HL-60/S4 treated with retinoic acid at 250 ng/mL for 4 days and 3 days (cell line): ENCODE results near the gene SLC26A8.
"Not testable (repeated sequence)": the region's sequence is repeated elsewhere in the genome, so short reads cannot be mapped to it uniquely, and the experiment has no call there.

Experiments used
- in situ Hi-C: fragments of 300-500 bp; cut with MboI; formaldehyde crosslinking; loops from 2 replicates; pipeline ENCODE4 v1.7.0; 2022; ENCODE audit warnings: low sequenced_read_pairs

SLC26A8 gene

GRCh38 chr6:35919085-35919826 is 105.2 kb downstream of the SLC26A8 start:
- in situ Hi-C loops, result no loop called here

DNA sequence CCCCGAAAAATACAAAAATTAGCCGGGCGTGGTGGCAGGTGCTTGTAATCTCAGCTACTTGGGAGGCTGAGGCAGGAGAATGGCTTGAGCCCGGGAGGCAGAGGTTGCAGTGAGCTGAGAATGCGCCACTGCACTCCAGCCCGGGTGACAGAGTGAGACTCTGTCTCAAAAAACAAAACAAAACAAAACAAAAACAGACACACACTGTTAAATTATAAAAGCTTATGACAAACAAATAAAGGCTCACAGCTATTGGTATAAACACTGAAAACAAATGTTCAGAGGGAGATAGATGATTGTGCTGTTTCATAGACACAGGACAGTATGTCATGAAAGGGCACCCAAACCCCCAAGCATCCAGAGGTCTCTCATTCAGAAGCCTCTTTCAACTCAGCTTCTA is 107.5 kb downstream of the SLC26A8 start:
- in situ Hi-C loops, result not testable (repeated sequence)

DNA sequence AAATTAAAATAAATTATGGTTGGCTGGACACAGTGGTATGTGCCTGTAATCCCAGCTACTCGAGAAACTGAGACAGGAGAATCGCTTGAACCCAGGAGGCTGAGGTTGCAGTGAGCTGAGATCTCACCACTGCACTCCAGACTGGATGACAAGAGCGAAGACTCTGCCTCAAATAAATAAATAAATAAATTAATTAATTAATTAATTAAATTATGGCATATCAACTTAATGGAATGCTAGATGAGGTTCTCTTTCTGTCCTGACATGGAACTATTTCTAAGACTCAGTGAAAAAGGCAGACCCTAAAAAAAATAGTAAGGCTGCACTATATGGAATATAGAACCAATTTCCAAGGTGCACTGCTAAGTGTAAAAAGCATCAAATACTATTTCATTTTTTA is 108.4 kb downstream of the SLC26A8 start:
- in situ Hi-C loops, result no loop called here

DNA sequence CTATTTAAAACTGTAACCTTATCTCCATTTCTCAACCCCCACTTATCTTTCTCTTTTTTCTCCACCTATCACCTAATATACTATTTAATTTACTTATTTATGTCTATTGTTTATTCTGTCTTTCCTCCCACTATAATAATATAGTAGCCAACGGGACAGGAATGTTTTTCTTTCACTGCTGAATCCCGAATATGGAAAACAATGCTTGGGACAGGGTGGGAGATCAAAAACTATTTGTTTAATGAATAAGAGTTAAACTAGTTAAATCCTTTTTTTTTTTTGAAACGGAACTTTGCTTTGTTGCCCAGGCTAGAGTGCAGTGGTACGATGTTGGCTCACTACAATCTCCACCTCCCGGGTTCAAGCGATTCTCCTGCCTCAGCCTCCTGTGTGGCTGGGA is 109.9 kb downstream of the SLC26A8 start:
- in situ Hi-C loops, result no loop called here

DNA sequence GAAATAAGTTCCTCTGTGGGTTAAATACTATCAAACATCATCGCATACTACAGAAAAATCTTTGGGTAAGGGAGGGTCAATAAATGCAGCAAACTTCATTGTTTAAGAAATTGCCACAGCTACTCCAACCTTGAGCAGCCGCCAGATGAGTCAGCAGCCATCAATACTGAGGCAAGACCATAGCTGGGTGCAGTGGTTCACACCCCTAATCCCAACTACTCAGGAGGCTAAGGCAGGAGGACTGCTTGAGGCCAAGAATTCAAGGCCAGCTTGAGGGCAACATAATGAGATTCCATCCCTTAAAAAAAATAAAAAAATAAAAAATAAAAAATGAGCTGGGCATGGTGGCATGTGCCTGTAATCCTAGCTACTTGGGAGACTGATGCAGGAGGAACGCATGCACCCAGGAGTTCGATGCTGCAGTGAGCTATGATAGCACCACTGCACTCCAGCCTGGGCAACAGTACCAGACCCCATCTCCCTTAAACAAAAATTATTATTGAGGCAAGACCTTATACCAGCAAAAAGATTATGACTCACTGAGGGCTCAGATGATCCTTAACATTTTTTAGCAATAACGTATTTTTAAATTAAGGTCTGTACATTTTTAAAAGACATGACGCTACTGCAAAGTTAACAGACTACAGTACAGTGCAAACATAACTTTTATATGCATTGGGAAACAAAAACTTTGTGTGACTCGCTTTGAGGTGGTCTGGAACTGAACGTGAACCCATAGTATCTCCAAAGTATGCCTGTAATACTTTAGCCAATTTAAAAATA is 112.4 kb downstream of the SLC26A8 start:
- in situ Hi-C loops, result no loop called here

GRCh38 chr6:35909571-35909970 is 114.9 kb downstream of the SLC26A8 start:
- in situ Hi-C loops, result not testable (repeated sequence)

GRCh38 chr6:35908753-35909401 is 115.6 kb downstream of the SLC26A8 start:
- in situ Hi-C loops, result not testable (repeated sequence)

DNA sequence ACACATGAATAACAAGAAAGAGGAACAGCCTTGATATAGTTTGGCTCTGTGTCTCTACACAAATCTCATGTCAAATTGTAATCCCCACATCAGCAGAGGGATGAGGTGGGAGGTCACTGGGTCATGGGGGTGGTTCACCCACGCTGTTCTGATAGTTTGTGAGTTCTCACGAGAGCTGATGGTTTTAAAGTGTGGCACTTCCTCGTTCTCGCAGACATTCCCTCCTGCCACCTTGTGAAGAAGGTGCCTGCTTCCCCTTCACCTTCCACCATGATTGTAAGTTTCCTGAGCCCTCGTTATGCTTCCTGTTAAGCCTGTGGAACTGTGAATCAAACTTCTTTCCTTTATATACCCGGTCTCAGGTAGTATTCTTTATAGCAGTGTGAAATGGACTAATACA is 116.7 kb downstream of the SLC26A8 start:
- in situ Hi-C loops, result no loop called here

DNA sequence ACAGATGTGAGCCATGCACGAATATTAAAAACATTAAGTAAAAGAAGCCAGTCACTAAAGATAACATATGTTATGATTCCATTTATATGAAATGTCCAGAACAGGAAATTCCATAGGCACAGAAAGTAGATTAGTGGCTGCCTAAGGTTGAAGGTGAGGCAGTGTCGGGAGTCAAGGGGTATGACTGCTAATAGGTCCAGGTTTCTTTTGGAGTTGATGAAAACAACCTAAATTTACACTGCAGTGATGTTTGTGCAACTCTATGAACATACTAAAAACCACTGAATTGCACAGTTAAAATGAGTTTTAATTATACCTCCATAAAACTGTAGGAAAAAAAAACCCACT is 118.0 kb downstream of the SLC26A8 start:
- in situ Hi-C loops, result no loop called here

DNA sequence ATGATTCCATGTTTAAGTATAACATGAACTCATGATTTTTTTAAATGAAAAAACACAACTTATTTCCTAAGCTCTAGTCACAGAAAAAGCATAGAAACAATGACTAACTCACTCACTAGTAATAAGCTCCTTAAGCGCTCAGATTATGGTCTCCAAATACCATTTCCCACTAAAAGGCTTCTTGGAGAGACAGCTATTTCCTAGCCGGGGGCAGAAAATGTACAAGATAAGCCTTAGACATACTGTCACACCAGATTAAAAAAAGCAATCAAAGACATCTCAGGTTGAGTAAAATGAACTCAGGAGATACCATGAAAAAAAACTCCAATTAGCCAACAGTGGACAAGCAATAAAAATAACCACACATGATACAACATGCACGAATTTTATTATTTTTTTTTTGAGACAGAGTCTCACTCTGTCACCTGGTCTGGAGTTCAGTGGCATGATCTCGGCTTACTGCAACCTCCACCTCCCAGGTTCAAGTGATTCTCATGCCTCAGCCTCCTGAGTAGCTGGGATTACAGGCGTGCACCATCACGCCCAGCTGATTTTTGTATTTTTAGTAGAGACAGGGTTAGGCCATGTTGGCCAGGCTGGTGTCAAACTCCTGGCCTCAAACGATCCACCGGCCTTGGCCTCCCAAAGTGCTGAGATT is 118.5 kb downstream of the SLC26A8 start:
- in situ Hi-C loops, result no loop called here

DNA sequence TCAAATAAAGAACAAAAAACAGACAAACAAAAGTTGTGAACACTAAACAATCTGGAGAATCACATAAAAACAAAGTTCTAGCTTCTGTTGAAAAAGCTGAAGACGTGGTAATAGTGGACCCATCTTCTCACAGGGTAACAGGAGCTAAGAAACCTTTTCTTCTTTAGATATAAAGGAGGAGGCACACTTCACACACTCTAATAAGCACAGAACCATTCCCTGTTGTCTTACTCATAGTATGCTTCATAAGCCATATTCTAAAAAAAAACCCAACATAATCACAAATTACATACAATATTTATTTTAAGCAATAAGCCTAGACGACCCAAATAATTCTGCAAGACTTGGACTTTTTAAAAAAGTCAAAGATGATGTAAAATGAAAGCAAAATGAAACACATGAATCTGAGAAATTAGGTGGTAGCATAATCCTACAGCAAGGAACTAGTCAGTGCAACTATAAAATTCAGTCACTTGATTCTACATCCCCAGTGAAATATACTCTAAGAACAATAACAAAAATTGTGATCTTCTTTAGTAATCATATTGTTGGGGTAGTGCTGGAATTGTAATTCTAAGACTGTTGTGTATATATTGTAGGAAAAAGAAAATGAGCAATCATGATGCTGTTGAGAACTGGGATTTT is 119.2 kb downstream of the SLC26A8 start:
- in situ Hi-C loops, result no loop called here

DNA sequence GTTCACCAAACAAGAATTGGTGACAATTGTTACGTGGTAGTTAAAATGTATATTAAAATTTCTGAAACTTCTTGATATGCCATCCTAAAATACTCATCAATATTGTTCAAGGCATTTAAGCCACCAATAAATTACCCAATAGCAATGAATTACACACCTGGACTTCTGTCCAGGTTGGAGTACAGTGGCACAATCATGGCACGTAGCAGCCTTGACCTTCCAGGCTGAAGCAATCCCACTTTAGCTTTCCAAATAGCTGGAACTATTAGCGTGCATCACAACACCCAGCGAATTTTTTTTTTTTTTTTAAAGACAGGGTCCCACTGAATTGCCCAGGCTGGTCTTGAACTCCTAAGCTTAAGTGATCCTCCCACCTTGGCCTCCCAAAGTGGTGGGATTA is 120.8 kb downstream of the SLC26A8 start:
- in situ Hi-C loops, result no loop called here

- in situ Hi-C loops, result no loop called here
These were observed 124.0 kb downstream of the SLC26A8 start for GRCh38 chr6:35900448-35900847.

DNA sequence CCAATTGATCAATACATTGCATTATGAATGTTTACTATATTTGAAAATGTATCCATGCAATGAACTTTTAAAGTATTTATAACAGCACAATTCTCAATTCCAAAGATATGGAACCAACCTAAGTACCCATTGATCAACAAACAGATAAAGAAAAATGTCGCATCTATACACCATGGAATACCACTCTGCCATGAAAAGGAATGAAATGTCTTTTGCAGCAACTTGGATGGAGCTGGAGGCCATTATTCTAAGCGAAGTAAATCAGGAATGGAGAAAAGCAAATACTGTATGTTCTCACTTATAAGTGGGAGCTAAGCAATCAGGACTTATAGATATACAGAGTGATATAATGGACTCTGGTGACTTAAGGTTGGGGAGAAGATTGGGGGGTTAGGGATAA is 126.4 kb downstream of the SLC26A8 start:
- in situ Hi-C loops, result no loop called here

GRCh38 chr6:35897486-35897885 is 127.0 kb downstream of the SLC26A8 start:
- in situ Hi-C loops, result no loop called here

DNA sequence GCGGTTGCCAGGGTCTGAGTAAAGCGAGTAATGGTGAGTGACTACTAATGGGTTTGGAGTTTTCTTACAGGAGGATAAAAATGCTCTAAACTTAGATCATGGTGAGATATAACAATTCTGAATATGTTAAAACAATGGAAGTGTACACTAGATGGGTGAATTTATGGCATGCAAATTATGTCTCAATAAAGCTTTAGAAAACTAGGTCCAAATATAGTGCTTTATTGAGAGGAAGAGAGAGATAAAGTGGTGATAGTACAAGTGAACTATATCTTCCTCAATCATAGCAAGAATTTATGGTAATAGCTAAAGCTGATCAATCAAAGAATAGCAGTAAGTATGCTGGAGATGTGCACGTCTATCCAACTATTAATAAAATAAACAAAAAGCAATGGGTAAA is 127.4 kb downstream of the SLC26A8 start:
- in situ Hi-C loops, result no loop called here

- in situ Hi-C loops, result no loop called here
These were observed 128.2 kb downstream of the SLC26A8 start for GRCh38 chr6:35896228-35896627.

DNA sequence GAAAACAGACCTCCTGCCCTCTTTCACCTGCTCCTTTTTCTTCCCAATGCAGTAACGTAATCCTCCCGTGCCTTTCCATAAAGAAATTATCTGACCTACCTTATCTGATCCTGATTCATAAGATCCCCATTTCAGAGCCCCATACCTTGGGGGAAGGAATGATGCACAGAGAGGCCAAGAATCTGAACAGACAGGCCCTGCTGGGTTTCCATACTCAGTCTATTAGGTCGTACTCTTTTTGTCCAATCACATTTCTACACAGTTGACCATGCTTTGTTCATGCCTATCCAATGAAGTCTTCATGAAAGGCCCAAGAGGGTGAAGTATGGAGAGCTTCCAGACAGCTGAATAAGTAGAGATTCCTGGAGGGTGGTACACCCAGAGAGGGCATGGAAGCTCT is 128.9 kb downstream of the SLC26A8 start:
- in situ Hi-C loops, result no loop called here

GRCh38 chr6:35894776-35895175 is 129.7 kb downstream of the SLC26A8 start:
- in situ Hi-C loops, result no loop called here
